ENCODE measurements around the gene STK11IP.

Gene STK11IP

GRCh38 chr2:219578811-219579613 is 18.6 kb upstream of the STK11IP start:
- DNase-seq: no peak

GRCh38 chr2:219581346-219581745 is 16.3 kb upstream of the STK11IP start:
- DNase-seq: no peak

GRCh38 chr2:219591091-219591490 is 6.6 kb upstream of the STK11IP start:
- no peak for DNase-seq

- no peak for DNase-seq
These were observed 4.9 kb upstream of the STK11IP start for GRCh38 chr2:219592736-219593135.

GRCh38 chr2:219593154-219593553 is 4.5 kb upstream of the STK11IP start:
- no peak for DNase-seq

GRCh38 chr2:219595256-219595655 is 2.4 kb upstream of the STK11IP start:
- no peak for DNase-seq

- DNase-seq: no peak
These were observed 604 bp upstream of the STK11IP start for GRCh38 chr2:219596954-219597551.

GRCh38 chr2:219598308-219599078 is 836 bp downstream of the STK11IP start:
- no peak for DNase-seq

GRCh38 chr2:219603771-219604170 is 6.1 kb downstream of the STK11IP start:
- no peak for DNase-seq

- no peak for DNase-seq
These were observed 7.9 kb downstream of the STK11IP start for GRCh38 chr2:219605607-219605954.

GRCh38 chr2:219607931-219608330 is 10.3 kb downstream of the STK11IP start:
- no peak for DNase-seq

GRCh38 chr2:219608399-219608964 is 10.8 kb downstream of the STK11IP start:
- DNase-seq: no peak

GRCh38 chr2:219609149-219609750 is 11.6 kb downstream of the STK11IP start:
- no peak for DNase-seq

- no peak for DNase-seq
These were observed 13.6 kb downstream of the STK11IP start for GRCh38 chr2:219611306-219611705.

- no peak for DNase-seq
These were observed 14.4 kb downstream of the STK11IP start for GRCh38 chr2:219611866-219612576.

- no peak for DNase-seq
These were observed 15.1 kb downstream of the STK11IP start for GRCh38 chr2:219612577-219613286.

- DNase-seq: no peak
These were observed 15.9 kb downstream of the STK11IP start for GRCh38 chr2:219613461-219614070.

- DNase-seq: no peak
These were observed 16.6 kb downstream of the STK11IP start for GRCh38 chr2:219614076-219614860.

GRCh38 chr2:219615036-219615435 is 17.4 kb downstream of the STK11IP start:
- no peak for DNase-seq

GRCh38 chr2:219615894-219616293 is 18.2 kb downstream of the STK11IP start:
- no peak for DNase-seq

All from GOT3 (cell line).